Effector CD4-positive, alpha-beta T cell (primary cell): ENCODE data around the gene IER2.
"Not testable (repeated sequence)": the region's sequence is repeated elsewhere in the genome, so short reads cannot be mapped to it uniquely, and the experiment has no call there.

ENCODE experiments used
- DNase-seq: peaks from one replicate; pipeline ENCODE4 v3.0.0-alpha.2; 2020

The IER2 gene

GRCh38 chr19:13164343-13165161, 14.3 kb downstream of the IER2 start:
- DNase-seq, result peak; percentile 44

GRCh38 chr19:13165162-13165997, 15.2 kb downstream of the IER2 start:
- no peak for DNase-seq

- not testable (repeated sequence) for DNase-seq
Observed at GRCh38 chr19:13166151-13166550, 15.9 kb downstream of the IER2 start.

GRCh38 chr19:13169769-13170168, 19.6 kb downstream of the IER2 start:
- DNase-seq, result no peak

GRCh38 chr19:13171146-13171545, 20.9 kb downstream of the IER2 start:
- no peak for DNase-seq

GRCh38 chr19:13172346-13173138, 22.3 kb downstream of the IER2 start:
- DNase-seq, result peak; percentile 72

GRCh38 chr19:13173139-13173737, 23.0 kb downstream of the IER2 start:
- DNase-seq, result no peak

- no peak for DNase-seq
Observed at GRCh38 chr19:13176345-13176744, 26.1 kb downstream of the IER2 start.

GRCh38 chr19:13177584-13177983, 27.4 kb downstream of the IER2 start:
- not testable (repeated sequence) for DNase-seq

- DNase-seq, result not testable (repeated sequence)
Observed at GRCh38 chr19:13178291-13178690, 28.1 kb downstream of the IER2 start.

GRCh38 chr19:13181747-13182388, 31.7 kb downstream of the IER2 start:
- no peak for DNase-seq

GRCh38 chr19:13184926-13185325, 34.7 kb downstream of the IER2 start:
- not testable (repeated sequence) for DNase-seq

GRCh38 chr19:13185763-13186657, 35.8 kb downstream of the IER2 start:
- DNase-seq, result not testable (repeated sequence)

GRCh38 chr19:13186688-13187087, 36.5 kb downstream of the IER2 start:
- DNase-seq, result not testable (repeated sequence)

- no peak for DNase-seq
Observed at GRCh38 chr19:13187419-13187818, 37.2 kb downstream of the IER2 start.

- DNase-seq, result no peak
Observed at GRCh38 chr19:13189600-13189999, 39.4 kb downstream of the IER2 start.

- DNase-seq, result no peak
Observed at GRCh38 chr19:13190781-13191540, 40.8 kb downstream of the IER2 start.

- DNase-seq, result peak; percentile 43
Observed at GRCh38 chr19:13195678-13196077, 45.5 kb downstream of the IER2 start.

GRCh38 chr19:13198634-13199033, 48.4 kb downstream of the IER2 start:
- no peak for DNase-seq

- DNase-seq, result not testable (repeated sequence)
Observed at GRCh38 chr19:13202112-13202511, 51.9 kb downstream of the IER2 start.
